GM12801 (cell line): ENCODE measurements around the gene CENPVL1.

Source experiments
- TF ChIP-seq, protein P1 (sequence below): IDR thresholded peaks from one replicate; pipeline ENCODE4 v1.5.1; 2011; ENCODE audit warnings: control low read depth; ENCODE audit not compliant: insufficient read length; ENCODE audit errors: extremely low read depth

Gene CENPVL1

GRCh38 chrX:51742586-51742985 is 32.3 kb downstream of the CENPVL1 start:
- TF ChIP-seq, protein P1, sequence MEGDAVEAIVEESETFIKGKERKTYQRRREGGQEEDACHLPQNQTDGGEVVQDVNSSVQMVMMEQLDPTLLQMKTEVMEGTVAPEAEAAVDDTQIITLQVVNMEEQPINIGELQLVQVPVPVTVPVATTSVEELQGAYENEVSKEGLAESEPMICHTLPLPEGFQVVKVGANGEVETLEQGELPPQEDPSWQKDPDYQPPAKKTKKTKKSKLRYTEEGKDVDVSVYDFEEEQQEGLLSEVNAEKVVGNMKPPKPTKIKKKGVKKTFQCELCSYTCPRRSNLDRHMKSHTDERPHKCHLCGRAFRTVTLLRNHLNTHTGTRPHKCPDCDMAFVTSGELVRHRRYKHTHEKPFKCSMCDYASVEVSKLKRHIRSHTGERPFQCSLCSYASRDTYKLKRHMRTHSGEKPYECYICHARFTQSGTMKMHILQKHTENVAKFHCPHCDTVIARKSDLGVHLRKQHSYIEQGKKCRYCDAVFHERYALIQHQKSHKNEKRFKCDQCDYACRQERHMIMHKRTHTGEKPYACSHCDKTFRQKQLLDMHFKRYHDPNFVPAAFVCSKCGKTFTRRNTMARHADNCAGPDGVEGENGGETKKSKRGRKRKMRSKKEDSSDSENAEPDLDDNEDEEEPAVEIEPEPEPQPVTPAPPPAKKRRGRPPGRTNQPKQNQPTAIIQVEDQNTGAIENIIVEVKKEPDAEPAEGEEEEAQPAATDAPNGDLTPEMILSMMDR = no peak

DNA sequence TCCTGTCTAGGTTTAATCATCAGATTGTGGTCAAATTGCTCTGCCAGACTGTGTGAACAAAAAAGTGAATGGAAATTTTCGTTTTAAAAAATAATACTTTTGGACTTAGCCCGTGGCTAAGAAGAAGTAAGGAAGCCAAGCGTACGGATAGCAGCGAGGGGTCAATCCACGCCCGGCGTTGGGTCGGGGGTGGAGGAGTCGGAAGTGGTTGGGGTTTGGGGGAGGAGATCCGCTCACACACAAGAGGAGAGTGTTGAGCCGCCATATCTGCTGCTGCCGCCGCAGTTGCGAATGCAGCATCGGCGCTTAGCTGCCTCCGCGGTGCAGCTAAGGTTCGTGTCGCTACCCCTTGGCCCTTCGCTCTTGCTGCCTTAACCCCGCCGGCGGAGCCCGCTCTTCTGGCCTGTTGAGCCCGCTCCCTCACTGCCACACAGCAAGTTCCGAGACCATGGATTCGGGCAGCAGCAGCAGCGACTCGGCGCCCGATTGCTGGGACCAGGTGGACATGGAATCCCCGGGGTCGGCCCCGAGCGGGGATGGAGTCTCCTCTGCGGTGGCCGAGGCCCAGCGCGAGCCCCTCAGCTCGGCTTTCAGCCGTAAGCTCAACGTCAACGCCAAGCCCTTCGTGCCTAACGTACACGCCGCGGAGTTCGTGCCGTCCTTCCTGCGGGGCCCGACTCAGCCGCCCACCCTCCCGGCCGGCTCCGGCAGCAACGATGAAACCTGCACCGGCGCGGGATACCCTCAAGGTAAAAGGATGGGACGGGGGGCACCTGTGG is 33.1 kb downstream of the CENPVL1 start, which contains the start of gene GSPT2:
TSS of gene GSPT2 (plus strand) at position 264 of the 779 bp plus-strand sequence. CDS start at position 449, 185 bp downstream.
- TF ChIP-seq, protein P1 = no peak

- TF ChIP-seq, protein P1 = no peak
These were observed 37.4 kb downstream of the CENPVL1 start for GRCh38 chrX:51747671-51748070.

- TF ChIP-seq, protein P1 = no peak
These were observed 48.9 kb downstream of the CENPVL1 start for GRCh38 chrX:51759055-51759839.

- TF ChIP-seq, protein P1 = no peak
These were observed 50.3 kb downstream of the CENPVL1 start for GRCh38 chrX:51760657-51761056.
